ENCODE data around the gene KLHL8. TPM values are rescaled to one million over a fixed set of nuclear protein-coding genes. Genes with fewer than 3 reads are reported as not detected.

Gene KLHL8
- total RNA-seq, 1 donor from 2014 or later: 20.6 TPM

DNA sequence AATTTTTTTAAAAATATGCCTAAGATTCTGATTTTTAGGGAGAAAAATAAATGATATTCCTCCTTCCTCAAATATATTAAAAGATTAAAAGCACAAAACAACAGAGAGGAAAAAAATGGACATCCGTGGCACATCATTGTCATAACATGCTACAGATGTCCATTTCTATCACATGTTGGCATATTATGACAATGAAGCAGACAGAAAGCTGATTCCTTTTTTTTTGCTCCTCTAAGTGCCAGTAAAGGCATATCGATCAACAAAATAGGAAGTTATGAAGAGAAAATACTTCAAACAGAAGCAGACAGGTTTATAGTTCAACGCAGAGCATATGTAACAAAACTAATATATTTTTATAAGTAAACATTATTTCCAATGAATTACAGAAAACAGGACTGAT, 11.2 kb downstream of the KLHL8 start:
- peaks cover 27% of the 10 kb centered on the region for H3K4me1 ChIP-seq
- no peaks in the 10 kb centered on the region for H3K36me3 ChIP-seq
- TF ChIP-seq, protein P1, sequence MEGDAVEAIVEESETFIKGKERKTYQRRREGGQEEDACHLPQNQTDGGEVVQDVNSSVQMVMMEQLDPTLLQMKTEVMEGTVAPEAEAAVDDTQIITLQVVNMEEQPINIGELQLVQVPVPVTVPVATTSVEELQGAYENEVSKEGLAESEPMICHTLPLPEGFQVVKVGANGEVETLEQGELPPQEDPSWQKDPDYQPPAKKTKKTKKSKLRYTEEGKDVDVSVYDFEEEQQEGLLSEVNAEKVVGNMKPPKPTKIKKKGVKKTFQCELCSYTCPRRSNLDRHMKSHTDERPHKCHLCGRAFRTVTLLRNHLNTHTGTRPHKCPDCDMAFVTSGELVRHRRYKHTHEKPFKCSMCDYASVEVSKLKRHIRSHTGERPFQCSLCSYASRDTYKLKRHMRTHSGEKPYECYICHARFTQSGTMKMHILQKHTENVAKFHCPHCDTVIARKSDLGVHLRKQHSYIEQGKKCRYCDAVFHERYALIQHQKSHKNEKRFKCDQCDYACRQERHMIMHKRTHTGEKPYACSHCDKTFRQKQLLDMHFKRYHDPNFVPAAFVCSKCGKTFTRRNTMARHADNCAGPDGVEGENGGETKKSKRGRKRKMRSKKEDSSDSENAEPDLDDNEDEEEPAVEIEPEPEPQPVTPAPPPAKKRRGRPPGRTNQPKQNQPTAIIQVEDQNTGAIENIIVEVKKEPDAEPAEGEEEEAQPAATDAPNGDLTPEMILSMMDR (IDR thresholded peaks at IDR 0.05): no peak
- no peak overlapping the region for H3K4me3 ChIP-seq
- no peak for ATAC-seq
- no peak for DNase-seq
- intact Hi-C loops (cut with DNase I): no loop called here
- H3K27ac ChIP-seq: peak overlapping the region; percentile 34
- no peaks in the 10 kb centered on the region for H3K9me3 ChIP-seq
- H3K27me3 ChIP-seq (ENCODE audit: low read depth): no peaks in the 10 kb centered on the region

DNA sequence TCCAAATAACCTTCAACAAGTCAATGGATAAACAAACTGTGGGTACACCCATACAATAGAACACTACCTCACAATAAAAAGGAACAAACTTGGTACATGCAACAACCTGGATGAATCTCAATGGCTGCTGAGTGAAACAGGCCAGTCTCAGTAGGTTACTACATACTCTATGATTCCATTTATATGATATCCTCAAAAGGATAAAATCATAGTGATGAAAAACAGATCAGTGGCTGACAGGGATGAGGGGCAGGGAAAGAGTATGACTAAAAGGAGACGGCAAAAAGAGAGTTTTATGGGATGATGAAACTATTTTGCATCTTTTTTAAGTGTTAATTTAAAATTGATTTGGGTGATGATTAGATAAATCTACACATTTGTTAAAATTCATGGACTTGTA, 15.9 kb downstream of the KLHL8 start:
- Histone ChIP-seq H3K4me3 (no peak overlapping the region), H3K27ac (no peak overlapping the region), H3K9me3 (no peaks in the 10 kb centered on the region), H3K36me3 (no peaks in the 10 kb centered on the region), H3K27me3 (ENCODE audit: low read depth) (no peaks in the 10 kb centered on the region), H3K4me1 (peaks cover 10% of the 10 kb centered on the region)
- intact Hi-C loops (cut with DNase I): no loop called here
- TF ChIP-seq, protein P1 (IDR thresholded peaks at IDR 0.05): no peak
- DNase-seq (no peak), ATAC-seq (no peak)

DNA sequence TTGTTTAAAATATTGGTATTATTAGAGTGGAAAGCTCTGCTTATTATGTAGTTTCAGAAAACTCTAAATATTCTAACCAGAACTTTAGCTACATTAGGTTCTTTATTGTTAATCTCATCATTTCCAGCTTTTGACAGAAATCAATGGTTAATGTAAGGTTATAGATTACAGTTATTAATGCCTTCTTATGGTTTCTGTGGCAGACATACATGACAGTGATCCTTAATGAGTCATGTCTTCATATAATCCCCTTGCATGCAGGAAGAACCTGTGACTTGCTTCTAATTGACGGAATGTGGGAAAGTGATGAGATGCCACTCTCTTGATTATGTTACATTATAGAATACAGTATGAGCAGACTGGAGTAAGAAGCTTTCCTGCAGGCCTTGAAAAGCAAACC, 23.5 kb downstream of the KLHL8 start:
- H3K4me3 ChIP-seq: no peak overlapping the region
- TF ChIP-seq, protein P1 (IDR thresholded peaks at IDR 0.05): no peak

DNA sequence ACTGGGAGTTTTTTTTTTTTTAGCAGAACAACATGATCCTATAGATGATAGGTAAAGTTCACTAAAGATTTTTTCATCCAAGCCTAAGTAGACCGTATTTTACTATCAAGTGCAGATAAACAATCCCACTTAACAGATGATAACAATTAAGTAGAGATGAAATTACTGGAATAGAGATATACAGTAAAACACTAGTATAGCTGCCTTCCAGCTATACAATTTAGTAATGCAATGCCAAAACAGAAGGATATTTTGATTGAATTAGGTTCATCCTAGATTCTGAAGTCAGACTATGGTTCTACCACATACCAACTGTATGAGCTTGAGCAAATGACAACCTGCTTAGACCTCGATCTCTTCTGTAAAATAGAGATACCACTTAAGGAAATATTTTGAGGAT, 24.3 kb downstream of the KLHL8 start:
- no peak for DNase-seq
- TF ChIP-seq, protein P1 (IDR thresholded peaks at IDR 0.05): no peak
- H3K9me3 ChIP-seq: no peaks in the 10 kb centered on the region
- no peak overlapping the region for H3K4me3 ChIP-seq
- H3K4me1 ChIP-seq: no peaks in the 10 kb centered on the region
- no peak overlapping the region for H3K27ac ChIP-seq
- intact Hi-C loops (cut with DNase I): no loop called here
- no peak for ATAC-seq
- H3K36me3 ChIP-seq: no peaks in the 10 kb centered on the region
- H3K27me3 ChIP-seq (ENCODE audit: low read depth): no peaks in the 10 kb centered on the region

More for the DNA sequence above, 23.5 kb downstream of the KLHL8 start:
- ATAC-seq: no peak
- Histone ChIP-seq H3K27me3 (ENCODE audit: low read depth) (no peaks in the 10 kb centered on the region), H3K36me3 (no peaks in the 10 kb centered on the region), H3K27ac (no peak overlapping the region), H3K4me1 (no peaks in the 10 kb centered on the region), H3K9me3 (no peaks in the 10 kb centered on the region)
- intact Hi-C loops (cut with DNase I): no loop called here
- DNase-seq: no peak

DNA sequence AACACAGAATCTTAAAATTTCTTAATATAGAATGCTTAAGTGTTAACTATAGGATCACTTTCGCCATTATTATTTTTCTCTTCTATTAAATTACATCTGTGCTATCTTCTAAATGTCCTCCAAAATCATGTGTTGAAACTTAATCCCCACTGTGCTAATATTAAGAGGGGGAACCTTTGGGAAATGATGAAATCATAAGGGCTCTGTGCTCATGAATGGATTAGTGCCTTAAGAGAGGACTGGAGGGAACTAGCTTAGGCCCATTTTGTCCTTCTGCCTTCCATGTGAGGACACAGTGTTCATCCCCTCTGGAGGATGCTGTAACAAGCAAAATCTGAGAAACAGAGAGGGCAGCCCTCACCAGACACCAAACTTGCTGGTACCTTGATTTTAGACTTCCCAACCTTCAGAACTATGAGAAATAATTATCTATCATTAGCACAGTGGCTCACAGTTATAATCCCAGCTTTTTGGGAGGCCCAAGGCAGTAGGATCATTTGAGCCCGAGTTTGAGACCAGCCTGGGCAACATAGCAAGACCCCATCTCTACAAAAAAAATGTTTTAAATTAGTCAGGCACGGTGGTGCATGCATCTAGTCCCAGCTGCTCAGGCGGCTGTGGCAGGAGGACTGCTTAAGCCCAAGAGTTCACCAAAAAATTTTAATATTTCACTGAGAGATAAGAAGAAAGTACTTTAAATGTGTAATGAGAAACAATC, 26.3 kb downstream of the KLHL8 start:
- TF ChIP-seq, protein P1 (IDR thresholded peaks at IDR 0.05): no peak
- intact Hi-C loops (cut with DNase I): no loop called here

More for the DNA sequence above, 26.3 kb downstream of the KLHL8 start:
- no peaks in the 10 kb centered on the region for H3K9me3 ChIP-seq
- H3K36me3 ChIP-seq: no peaks in the 10 kb centered on the region
- ATAC-seq (no peak), DNase-seq (no peak)
- H3K4me1 ChIP-seq: no peaks in the 10 kb centered on the region
- H3K4me3 ChIP-seq: no peak overlapping the region
- no peak overlapping the region for H3K27ac ChIP-seq
- no peaks in the 10 kb centered on the region for H3K27me3 ChIP-seq (ENCODE audit: low read depth)
